ENCODE results near the gene DRGX. TPM values are rescaled to one million over a fixed set of nuclear protein-coding genes. Genes with fewer than 3 reads are reported as not detected.

DRGX gene
- total RNA-seq, 1 experiment from 2014 or later: not detected

GRCh38 chr10:49384268-49384953 lies 11.5 kb downstream of the DRGX start:
- BruUV-seq (replicated peaks): no TSS peak
- CTCF ChIA-PET: no interaction called here
- DNase-seq (ENCODE audit: low spot score): no peak
- TF ChIP-seq EZH2 (IDR thresholded peaks at IDR 0.05; ENCODE audit: borderline replicate concordance, low read depth, low read length, poor library complexity, severe bottlenecking): no peak
- no peak for TF ChIP-seq CTCF (conservative IDR thresholded peaks at IDR 0.05; ENCODE audit: low read depth, low read length)
- Histone ChIP-seq H3K4me3 (ENCODE audit: low read depth, low read length, poor library complexity, severe bottlenecking) (no peak overlapping the region), H3K4me1 (ENCODE audit: insufficient read depth, low read length, poor library complexity, severe bottlenecking) (no peaks in the 10 kb centered on the region), H3K27ac (ENCODE audit: low read depth, low read length, poor library complexity, severe bottlenecking) (no peak overlapping the region), H3K36me3 (ENCODE audit: insufficient read depth, low read length, poor library complexity, severe bottlenecking) (no peaks in the 10 kb centered on the region), H3K27me3 (replicated peaks; ENCODE audit: insufficient read depth, low read depth, low read length, poor library complexity) (peaks cover 53% of the 10 kb centered on the region), H3K9me3 (ENCODE audit: low read depth, low read length, poor library complexity, severe bottlenecking) (no peaks in the 10 kb centered on the region)
- intact Hi-C loops (cut with micrococcal nuclease; ENCODE audit: unreplicated experiment): no loop called here
- POLR2A ChIA-PET (ENCODE audit: low non-redundant PET): no interaction called here

GRCh38 chr10:49383853-49384252 lies 12.0 kb downstream of the DRGX start:
- intact Hi-C loops (cut with micrococcal nuclease; ENCODE audit: unreplicated experiment): no loop called here
- CTCF ChIA-PET: no interaction called here

DNA sequence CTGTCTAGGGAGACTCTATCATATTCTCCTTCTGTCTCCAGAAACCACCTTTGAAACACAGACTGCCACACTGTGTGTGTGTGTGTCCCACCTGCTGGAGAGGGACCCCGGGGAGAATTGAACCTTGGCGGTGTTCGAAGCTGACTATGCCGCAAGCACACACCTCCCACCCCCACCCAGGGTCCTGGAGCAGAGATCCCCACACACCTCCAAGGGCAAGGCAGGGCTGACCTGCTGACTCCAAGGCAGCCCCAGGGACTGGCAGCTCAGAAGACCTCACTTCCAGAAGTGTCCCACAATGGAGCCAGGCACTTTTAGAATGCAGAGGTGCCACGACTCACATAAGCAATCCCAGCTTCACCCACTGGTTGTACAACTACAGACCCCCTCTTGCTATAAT lies 13.1 kb downstream of the DRGX start:
- TF ChIP-seq EZH2 (IDR thresholded peaks at IDR 0.05; ENCODE audit: borderline replicate concordance, low read depth, low read length, poor library complexity, severe bottlenecking): no peak
- TF ChIP-seq CTCF (conservative IDR thresholded peaks at IDR 0.05; ENCODE audit: low read depth, low read length): no peak
- BruUV-seq (replicated peaks): no TSS peak
- Histone ChIP-seq H3K27me3 (replicated peaks; ENCODE audit: insufficient read depth, low read depth, low read length, poor library complexity) (peaks cover 37% of the 10 kb centered on the region), H3K4me1 (ENCODE audit: insufficient read depth, low read length, poor library complexity, severe bottlenecking) (no peaks in the 10 kb centered on the region), H3K4me3 (ENCODE audit: low read depth, low read length, poor library complexity, severe bottlenecking) (no peak overlapping the region), H3K27ac (ENCODE audit: low read depth, low read length, poor library complexity, severe bottlenecking) (no peak overlapping the region), H3K36me3 (ENCODE audit: insufficient read depth, low read length, poor library complexity, severe bottlenecking) (no peaks in the 10 kb centered on the region), H3K9me3 (ENCODE audit: low read depth, low read length, poor library complexity, severe bottlenecking) (no peaks in the 10 kb centered on the region)
- intact Hi-C loops (cut with micrococcal nuclease; ENCODE audit: unreplicated experiment): no loop called here
- POLR2A ChIA-PET (ENCODE audit: low non-redundant PET): no interaction called here
- CTCF ChIA-PET: no interaction called here
- DNase-seq (ENCODE audit: low spot score): no peak

More at GRCh38 chr10:49383853-49384252, 12.0 kb downstream of the DRGX start:
- Histone ChIP-seq H3K27me3 (replicated peaks; ENCODE audit: insufficient read depth, low read depth, low read length, poor library complexity) (peaks cover 48% of the 10 kb centered on the region), H3K36me3 (ENCODE audit: insufficient read depth, low read length, poor library complexity, severe bottlenecking) (no peaks in the 10 kb centered on the region), H3K27ac (ENCODE audit: low read depth, low read length, poor library complexity, severe bottlenecking) (no peak overlapping the region), H3K4me3 (ENCODE audit: low read depth, low read length, poor library complexity, severe bottlenecking) (no peak overlapping the region), H3K4me1 (ENCODE audit: insufficient read depth, low read length, poor library complexity, severe bottlenecking) (no peaks in the 10 kb centered on the region), H3K9me3 (ENCODE audit: low read depth, low read length, poor library complexity, severe bottlenecking) (no peaks in the 10 kb centered on the region)
- no peak for DNase-seq (ENCODE audit: low spot score)
- POLR2A ChIA-PET (ENCODE audit: low non-redundant PET): no interaction called here
- no peak for TF ChIP-seq EZH2 (IDR thresholded peaks at IDR 0.05; ENCODE audit: borderline replicate concordance, low read depth, low read length, poor library complexity, severe bottlenecking)
- no peak for TF ChIP-seq CTCF (conservative IDR thresholded peaks at IDR 0.05; ENCODE audit: low read depth, low read length)
- BruUV-seq (replicated peaks): no TSS peak

Data from A673 (cell line).